ENCODE measurements around the gene SRRM4. TPM values are rescaled to one million over a fixed set of nuclear protein-coding genes. Genes with fewer than 3 reads are reported as not detected.

The SRRM4 gene
- total and polyA plus RNA-seq, 10 of the 15 experiments (the other 5 are each of a cell fraction or from before 2014, with no cell fraction given) = under 0.01 to 0.01 TPM; not detected in 8

DNA sequence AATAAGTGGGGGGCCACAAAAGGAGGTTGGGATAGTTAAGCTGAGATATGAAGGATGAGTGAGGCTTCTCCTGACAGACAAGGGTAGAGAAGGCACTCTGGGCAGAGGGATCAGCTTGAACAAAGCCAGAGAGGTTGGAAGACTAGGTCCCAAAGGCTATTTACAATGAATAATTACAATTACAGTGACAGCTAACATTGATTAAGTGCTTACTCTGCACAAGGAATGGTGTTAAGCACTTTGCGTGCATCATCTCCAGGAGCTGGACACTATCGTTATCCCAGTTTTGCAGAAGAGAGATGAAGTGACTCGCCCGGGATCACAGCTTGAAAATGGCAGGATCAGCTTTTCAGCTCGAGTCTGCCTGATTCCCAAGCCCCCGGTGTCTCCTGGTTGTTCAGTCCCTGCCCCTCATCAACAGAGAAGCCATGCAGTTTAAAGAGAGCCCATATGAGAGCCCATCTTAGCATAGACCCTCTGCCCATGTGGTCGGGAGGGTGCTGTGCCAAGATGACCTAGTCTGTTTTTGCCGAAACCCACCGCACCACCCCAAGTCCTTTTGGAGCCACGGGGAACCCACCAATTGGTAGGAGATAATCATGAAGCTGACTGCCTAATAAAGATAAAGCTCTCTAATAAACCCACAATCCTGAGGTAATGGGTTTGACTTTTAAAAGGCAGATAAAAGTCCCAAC lies 107.5 kb downstream of the SRRM4 start:
- H3K4me2 ChIP-seq (ENCODE audit: control insufficient read depth, insufficient read depth) = no peak overlapping the region
- no peak for DNase-seq (ENCODE audit: low read depth, low spot score)
- no peaks in the 10 kb centered on the region for H3K9me3 ChIP-seq (replicated peaks; ENCODE audit: control insufficient read depth, insufficient read depth, low read length)
- no peaks in the 10 kb centered on the region for H4K20me1 ChIP-seq (ENCODE audit: control insufficient read depth, insufficient read depth)
- no peak for ATAC-seq
- ChIA-PET RAD21 (ENCODE audit: unreplicated experiment) (interaction anchor here (0.7 kb wide), 1 partner anchor 324 kb away, joined by 3 read pairs; no protein-coding TSS in a partner anchor), POLR2A (no interaction called here), CTCF (interaction anchor here (1.1 kb wide), 1 partner anchor 24 kb away, joined by 3 read pairs; no protein-coding TSS in a partner anchor), SMC1A (ENCODE audit: uncharacterized antibody, unreplicated experiment) (no interaction called here)
- FAIRE-seq = no peak
- intact Hi-C loops (cut with micrococcal nuclease; ENCODE audit: unreplicated experiment) = no loop called here
- no peaks in the 10 kb centered on the region for H3K79me2 ChIP-seq (ENCODE audit: control insufficient read depth, insufficient read depth, low read length)
- no peak overlapping the region for H3K4me3 ChIP-seq
- H2AFZ ChIP-seq (ENCODE audit: control insufficient read depth, low read depth, low read length) = no peak overlapping the region
- BruUV-seq (replicated peaks) = no TSS peak
- 34% methylated on average over 10 of the region's 10 CpGs for WGBS (ENCODE audit: insufficient coverage, insufficient replicate concordance, low lambda C conversion rate, missing lambda C conversion rate)
- no peak overlapping the region for H3K27ac ChIP-seq (ENCODE audit: control insufficient read depth, insufficient read depth)
- no peaks in the 10 kb centered on the region for H3K36me3 ChIP-seq (ENCODE audit: control insufficient read depth in 2 of 2, insufficient read depth in 2 of 2, low read length in 1 of 2)
- in situ Hi-C loops (cut with MboI) = no loop called here
- no peaks in the 10 kb centered on the region for H3K27me3 ChIP-seq (replicated peaks in 1 of 2; ENCODE audit: control insufficient read depth in 2 of 2, insufficient read depth in 2 of 2, low read length in 1 of 2)
- no peaks in the 10 kb centered on the region for H3K4me1 ChIP-seq (ENCODE audit: control insufficient read depth, insufficient read depth, low read length)
- no peak overlapping the region for H3K9ac ChIP-seq (ENCODE audit: control insufficient read depth, insufficient read depth, low read length)
- TF ChIP-seq NFYB (IDR thresholded peaks at IDR 0.05; ENCODE audit: insufficient read depth, low read depth, low read length) = no peak
- TF ChIP-seq, protein P1, sequence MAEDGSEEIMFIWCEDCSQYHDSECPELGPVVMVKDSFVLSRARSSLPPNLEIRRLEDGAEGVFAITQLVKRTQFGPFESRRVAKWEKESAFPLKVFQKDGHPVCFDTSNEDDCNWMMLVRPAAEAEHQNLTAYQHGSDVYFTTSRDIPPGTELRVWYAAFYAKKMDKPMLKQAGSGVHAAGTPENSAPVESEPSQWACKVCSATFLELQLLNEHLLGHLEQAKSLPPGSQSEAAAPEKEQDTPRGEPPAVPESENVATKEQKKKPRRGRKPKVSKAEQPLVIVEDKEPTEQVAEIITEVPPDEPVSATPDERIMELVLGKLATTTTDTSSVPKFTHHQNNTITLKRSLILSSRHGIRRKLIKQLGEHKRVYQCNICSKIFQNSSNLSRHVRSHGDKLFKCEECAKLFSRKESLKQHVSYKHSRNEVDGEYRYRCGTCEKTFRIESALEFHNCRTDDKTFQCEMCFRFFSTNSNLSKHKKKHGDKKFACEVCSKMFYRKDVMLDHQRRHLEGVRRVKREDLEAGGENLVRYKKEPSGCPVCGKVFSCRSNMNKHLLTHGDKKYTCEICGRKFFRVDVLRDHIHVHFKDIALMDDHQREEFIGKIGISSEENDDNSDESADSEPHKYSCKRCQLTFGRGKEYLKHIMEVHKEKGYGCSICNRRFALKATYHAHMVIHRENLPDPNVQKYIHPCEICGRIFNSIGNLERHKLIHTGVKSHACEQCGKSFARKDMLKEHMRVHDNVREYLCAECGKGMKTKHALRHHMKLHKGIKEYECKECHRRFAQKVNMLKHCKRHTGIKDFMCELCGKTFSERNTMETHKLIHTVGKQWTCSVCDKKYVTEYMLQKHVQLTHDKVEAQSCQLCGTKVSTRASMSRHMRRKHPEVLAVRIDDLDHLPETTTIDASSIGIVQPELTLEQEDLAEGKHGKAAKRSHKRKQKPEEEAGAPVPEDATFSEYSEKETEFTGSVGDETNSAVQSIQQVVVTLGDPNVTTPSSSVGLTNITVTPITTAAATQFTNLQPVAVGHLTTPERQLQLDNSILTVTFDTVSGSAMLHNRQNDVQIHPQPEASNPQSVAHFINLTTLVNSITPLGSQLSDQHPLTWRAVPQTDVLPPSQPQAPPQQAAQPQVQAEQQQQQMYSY (CRISPR knock-in tag; IDR thresholded peaks at IDR 0.05) = no peak
- TF ChIP-seq NBN (IDR thresholded peaks at IDR 0.05) = no peak
- TF ChIP-seq EGR1 (IDR thresholded peaks at IDR 0.05; ENCODE audit: borderline replicate concordance in 1 of 2, low read depth in 2 of 2, low read length in 2 of 2) = no peak
- TF ChIP-seq ZZZ3 (IDR thresholded peaks at IDR 0.05; ENCODE audit: control insufficient read depth, insufficient read length, low read depth) = no peak
- TF ChIP-seq, protein P2, sequence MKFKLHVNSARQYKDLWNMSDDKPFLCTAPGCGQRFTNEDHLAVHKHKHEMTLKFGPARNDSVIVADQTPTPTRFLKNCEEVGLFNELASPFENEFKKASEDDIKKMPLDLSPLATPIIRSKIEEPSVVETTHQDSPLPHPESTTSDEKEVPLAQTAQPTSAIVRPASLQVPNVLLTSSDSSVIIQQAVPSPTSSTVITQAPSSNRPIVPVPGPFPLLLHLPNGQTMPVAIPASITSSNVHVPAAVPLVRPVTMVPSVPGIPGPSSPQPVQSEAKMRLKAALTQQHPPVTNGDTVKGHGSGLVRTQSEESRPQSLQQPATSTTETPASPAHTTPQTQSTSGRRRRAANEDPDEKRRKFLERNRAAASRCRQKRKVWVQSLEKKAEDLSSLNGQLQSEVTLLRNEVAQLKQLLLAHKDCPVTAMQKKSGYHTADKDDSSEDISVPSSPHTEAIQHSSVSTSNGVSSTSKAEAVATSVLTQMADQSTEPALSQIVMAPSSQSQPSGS (IDR thresholded peaks at IDR 0.05; ENCODE audit: low read length) = no peak
- TF ChIP-seq NFXL1 (IDR thresholded peaks at IDR 0.05; ENCODE audit: borderline replicate concordance) = no peak
- no peak for TF ChIP-seq CEBPZ (IDR thresholded peaks at IDR 0.05; ENCODE audit: low read depth, low read length)
- no peak for TF ChIP-seq KLF5 (IDR thresholded peaks at IDR 0.05; ENCODE audit: partially characterized antibody)
- TF ChIP-seq ZNF274 (IDR thresholded peaks at IDR 0.05; ENCODE audit: insufficient read depth, insufficient read length) = no peak
- TF ChIP-seq RUNX3 (IDR thresholded peaks at IDR 0.05; ENCODE audit: low read length) = no peak
- no peak for TF ChIP-seq JUNB (IDR thresholded peaks at IDR 0.05)
- TF ChIP-seq BACH1 (IDR thresholded peaks at IDR 0.05; ENCODE audit: borderline replicate concordance) = no peak
- TF ChIP-seq EP300 (IDR thresholded peaks at IDR 0.05; ENCODE audit: borderline replicate concordance in 1 of 2, control insufficient read depth in 1 of 2, low read depth in 2 of 2, low read length in 2 of 2) = no peak
- TF ChIP-seq, protein P3, sequence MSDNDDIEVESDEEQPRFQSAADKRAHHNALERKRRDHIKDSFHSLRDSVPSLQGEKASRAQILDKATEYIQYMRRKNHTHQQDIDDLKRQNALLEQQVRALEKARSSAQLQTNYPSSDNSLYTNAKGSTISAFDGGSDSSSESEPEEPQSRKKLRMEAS (IDR thresholded peaks at IDR 0.05; ENCODE audit: low read depth, low read length) = no peak
- TF ChIP-seq LARP7 (IDR thresholded peaks at IDR 0.05) = no peak
